GM21529 (cell line): ENCODE measurements around the gene LEKR1.
"Not testable (repeated sequence)": the region's sequence is repeated elsewhere in the genome, so short reads cannot be mapped to it uniquely, and the experiment has no call there.

Experiments used
- ATAC-seq: cut with Tn5 transposase; IDR thresholded peaks from one replicate; pipeline ENCODE4 v1.9.1; 2021; ENCODE audit not compliant: unreplicated experiment

Gene LEKR1

GRCh38 chr3:156898296-156898880, 72.2 kb downstream of the LEKR1 start:
- ATAC-seq, result no peak

- no peak for ATAC-seq
These were observed 73.8 kb downstream of the LEKR1 start for GRCh38 chr3:156899951-156900350.

- ATAC-seq, result no peak
These were observed 76.8 kb downstream of the LEKR1 start for GRCh38 chr3:156902916-156903315.

- no peak for ATAC-seq
These were observed 80.1 kb downstream of the LEKR1 start for GRCh38 chr3:156906275-156906674.

- no peak for ATAC-seq
These were observed 82.2 kb downstream of the LEKR1 start for GRCh38 chr3:156908398-156908797.

GRCh38 chr3:156910022-156910421, 83.9 kb downstream of the LEKR1 start:
- no peak for ATAC-seq

GRCh38 chr3:156910831-156911230, 84.7 kb downstream of the LEKR1 start:
- not testable (repeated sequence) for ATAC-seq

GRCh38 chr3:156914300-156914699, 88.1 kb downstream of the LEKR1 start:
- not testable (repeated sequence) for ATAC-seq

- ATAC-seq, result no peak
These were observed 89.2 kb downstream of the LEKR1 start for GRCh38 chr3:156915372-156915771.

GRCh38 chr3:156918746-156919145, 92.6 kb downstream of the LEKR1 start:
- no peak for ATAC-seq

- no peak for ATAC-seq
These were observed 93.7 kb downstream of the LEKR1 start for GRCh38 chr3:156919818-156920217.

GRCh38 chr3:156920399-156920798, 94.2 kb downstream of the LEKR1 start:
- no peak for ATAC-seq

- no peak for ATAC-seq
These were observed 97.2 kb downstream of the LEKR1 start for GRCh38 chr3:156923349-156923748.

GRCh38 chr3:156938724-156939123, 112.6 kb downstream of the LEKR1 start:
- no peak for ATAC-seq

- no peak for ATAC-seq
These were observed 113.2 kb downstream of the LEKR1 start for GRCh38 chr3:156939315-156939714.

GRCh38 chr3:156941311-156941710, 115.2 kb downstream of the LEKR1 start:
- ATAC-seq, result no peak

GRCh38 chr3:156948402-156949210, 122.5 kb downstream of the LEKR1 start:
- ATAC-seq, result no peak

GRCh38 chr3:156952011-156952410, 125.9 kb downstream of the LEKR1 start:
- ATAC-seq, result no peak

- peak; percentile 98 for ATAC-seq
These were observed 131.6 kb downstream of the LEKR1 start for GRCh38 chr3:156957715-156958114.

- ATAC-seq, result no peak
These were observed 136.9 kb downstream of the LEKR1 start for GRCh38 chr3:156963096-156963495.

- ATAC-seq, result no peak
These were observed 138.4 kb downstream of the LEKR1 start for GRCh38 chr3:156964577-156964976.

- ATAC-seq, result not testable (repeated sequence)
These were observed 140.2 kb downstream of the LEKR1 start for GRCh38 chr3:156966349-156966748.

- ATAC-seq, result no peak
These were observed 147.8 kb downstream of the LEKR1 start for GRCh38 chr3:156973954-156974353.
